HG02852 (cell line): ENCODE results near the gene LAMTOR4.
"Not testable (repeated sequence)": the region's sequence is repeated elsewhere in the genome, so short reads cannot be mapped to it uniquely, and the experiment has no call there.

ENCODE experiments used
- ATAC-seq: cut with Tn5 transposase; IDR thresholded peaks from one replicate; pipeline ENCODE4 v1.9.1; 2021; ENCODE audit warnings: mild to moderate bottlenecking, moderate library complexity; ENCODE audit not compliant: unreplicated experiment

The LAMTOR4 gene

GRCh38 chr7:100122067-100122466, 26.7 kb upstream of the LAMTOR4 start:
- ATAC-seq: no peak

- ATAC-seq: no peak
Observed at GRCh38 chr7:100122568-100122967, 26.1 kb upstream of the LAMTOR4 start.

- ATAC-seq: no peak
Observed at GRCh38 chr7:100124301-100125230, 24.2 kb upstream of the LAMTOR4 start.

- ATAC-seq: peak; percentile 26
Observed at GRCh38 chr7:100126239-100126930, 22.3 kb upstream of the LAMTOR4 start.

- ATAC-seq: peak; percentile 57
Observed at GRCh38 chr7:100126931-100127865, 21.5 kb upstream of the LAMTOR4 start, which contains the start of gene MBLAC1. MBLAC1 (plus strand) TSS chr7:100126967; CDS start chr7:100127396, 429 bp downstream.

- no peak for ATAC-seq
Observed at GRCh38 chr7:100127866-100128636, 20.7 kb upstream of the LAMTOR4 start.

- ATAC-seq: no peak
Observed at GRCh38 chr7:100128637-100128963, 20.1 kb upstream of the LAMTOR4 start.

- not testable (repeated sequence) for ATAC-seq
Observed at GRCh38 chr7:100130220-100130607, 18.5 kb upstream of the LAMTOR4 start.

GRCh38 chr7:100130608-100131453, 17.9 kb upstream of the LAMTOR4 start:
- no peak for ATAC-seq

- no peak for ATAC-seq
Observed at GRCh38 chr7:100132126-100132525, 16.6 kb upstream of the LAMTOR4 start.

GRCh38 chr7:100132697-100133151, 16.0 kb upstream of the LAMTOR4 start:
- ATAC-seq: peak; percentile 45

GRCh38 chr7:100137851-100138760, 10.6 kb upstream of the LAMTOR4 start:
- no peak for ATAC-seq

GRCh38 chr7:100141555-100141949, 7.2 kb upstream of the LAMTOR4 start:
- ATAC-seq: no peak

- no peak for ATAC-seq
Observed at GRCh38 chr7:100142461-100142860, 6.3 kb upstream of the LAMTOR4 start.

GRCh38 chr7:100146350-100146749, 2.4 kb upstream of the LAMTOR4 start:
- ATAC-seq: not testable (repeated sequence)

GRCh38 chr7:100147278-100147677, 1.4 kb upstream of the LAMTOR4 start:
- ATAC-seq: no peak

- no peak for ATAC-seq
Observed at GRCh38 chr7:100148225-100148558, 526 bp upstream of the LAMTOR4 start.

GRCh38 chr7:100152404-100152803, 3.7 kb downstream of the LAMTOR4 start:
- ATAC-seq: no peak
